PC-3 (cell line): ENCODE measurements around the gene SCRT2. TPM values are rescaled to one million over a fixed set of nuclear protein-coding genes. Genes with fewer than 3 reads are reported as not detected.

Source experiments
- ATAC-seq: fragments of 200-7000 bp; cut with Tn5 transposase; 2 replicates; pipeline ENCODE4 v1.9.1; 2020; ENCODE audit warnings: mild to moderate bottlenecking, moderate library complexity
- BruUV-seq: library from RNA; stranded (reverse); fragments of 400-500 nt; replicated peaks from 2 replicates; lab custom pipeline; 2021; lab: Mats Ljungman, UMichigan
- CTCF ChIA-PET: fragments of 300-600 bp; sonication (Branson Sonifier 250); formaldehyde crosslinking; loops from one replicate; lab custom pipeline; 2022; ENCODE audit warnings: antibody characterized with exemption; lab: Charles Lee
- POLR2A ChIA-PET: fragments of 300-600 bp; sonication (Branson Sonifier 250); formaldehyde crosslinking; loops from one replicate; lab custom pipeline; 2022; ENCODE audit warnings: antibody characterized with exemption; ENCODE audit not compliant: unreplicated experiment; lab: Charles Lee
- DNase-seq: peaks from one replicate; pipeline ENCODE4 v3.0.0-alpha.2; 2015
- H2AFZ ChIP-seq: fragments of 300-600 bp; sonication (generic); 2 replicates; pipeline ENCODE4 v1.6.0; 2016; ENCODE audit warnings: antibody characterized with exemption, low read length
- H3F3A ChIP-seq: fragments of 300-600 bp; sonication (generic); one replicate; pipeline ENCODE4 v1.6.0; 2017; ENCODE audit warnings: antibody characterized with exemption, low read length, control low read depth, mild to moderate bottlenecking; ENCODE audit not compliant: unreplicated experiment
- H3K27ac ChIP-seq: fragments of 300-600 bp; sonication (generic); 2 replicates; pipeline ENCODE4 v1.5.1; 2016; ENCODE audit warnings: mild to moderate bottlenecking, low read length
- H3K27me3 ChIP-seq: fragments of 300-600 bp; sonication (generic); 2 replicates; pipeline ENCODE4 v1.6.1; 2016; ENCODE audit warnings: low read length, mixed read lengths
- H3K36me3 ChIP-seq: fragments of 300-600 bp; sonication (generic); 2 replicates; pipeline ENCODE4 v1.6.1; 2016; ENCODE audit warnings: low read depth, mixed run types, low read length, mixed read lengths
- H3K4me1 ChIP-seq: fragments of 300-600 bp; sonication (generic); 2 replicates; pipeline ENCODE4 v1.5.1; 2016; ENCODE audit warnings: low read length; ENCODE audit not compliant: insufficient read depth
- H3K4me2 ChIP-seq: fragments of 300-600 bp; sonication (generic); 2 replicates; pipeline ENCODE4 v1.6.0; 2016; ENCODE audit warnings: low read length
- H3K4me3 ChIP-seq: fragments of 300-600 bp; sonication (generic); 2 replicates; pipeline ENCODE4 v1.5.1; 2016; ENCODE audit warnings: mild to moderate bottlenecking, low read length, mixed read lengths
- H3K79me2 ChIP-seq: fragments of 300-600 bp; sonication (generic); 2 replicates; pipeline ENCODE4 v1.6.1; 2017; ENCODE audit warnings: low read length, mixed read lengths
- H3K9ac ChIP-seq: fragments of 300-600 bp; sonication (generic); 2 replicates; pipeline ENCODE4 v1.6.0; 2016; ENCODE audit warnings: mild to moderate bottlenecking, low read length
- H3K9me2 ChIP-seq: fragments of 300-600 bp; sonication (generic); replicated peaks from 2 replicates; pipeline ENCODE4 v1.6.1; 2016; ENCODE audit warnings: mixed run types, low read length, mixed read lengths
- H3K9me3 ChIP-seq: fragments of 300-600 bp; sonication (generic); 2 replicates; pipeline ENCODE4 v1.6.1; 2016; ENCODE audit warnings: low read length, mixed read lengths
- H4K20me1 ChIP-seq: fragments of 300-600 bp; sonication (generic); 2 replicates; pipeline ENCODE4 v1.6.1; 2016; ENCODE audit warnings: low read length, mixed read lengths
- EZH2 ChIP-seq: fragments of 300-600 bp; sonication (generic); IDR thresholded peaks from one replicate; pipeline ENCODE4 v1.6.1; 2017; ENCODE audit warnings: antibody characterized with exemption, mild to moderate bottlenecking, low read length; ENCODE audit not compliant: unreplicated experiment
- EZH2phosphoT487 ChIP-seq: fragments of 300-600 bp; sonication (generic); IDR thresholded peaks from 2 replicates; pipeline ENCODE4 v1.6.1; 2018; ENCODE audit warnings: mild to moderate bottlenecking, antibody characterized with exemption, low read length, borderline replicate concordance
- intact Hi-C: fragments of 100-400 bp; cut with micrococcal nuclease; formaldehyde crosslinking; loops from 2 replicates; pipeline ENCODE4 v1.9.0; 2023
- total RNA-seq: library from RNA; depleted of rRNA; stranded (reverse); fragments of >200 nt; gene quantifications from 2 replicates; pipeline ENCODE4 v1.2.3, GENCODE V29; 2014
- TF ChIP-seq, protein P1 (sequence below): fragments of 300-600 bp; sonication (generic); conservative IDR thresholded peaks from 2 replicates; pipeline ENCODE4 v1.5.1; 2017; ENCODE audit warnings: antibody characterized with exemption, low read depth, mild to moderate bottlenecking, low read length

Gene SCRT2
- total RNA-seq, 1 experiment from 2014 or later = not detected

DNA sequence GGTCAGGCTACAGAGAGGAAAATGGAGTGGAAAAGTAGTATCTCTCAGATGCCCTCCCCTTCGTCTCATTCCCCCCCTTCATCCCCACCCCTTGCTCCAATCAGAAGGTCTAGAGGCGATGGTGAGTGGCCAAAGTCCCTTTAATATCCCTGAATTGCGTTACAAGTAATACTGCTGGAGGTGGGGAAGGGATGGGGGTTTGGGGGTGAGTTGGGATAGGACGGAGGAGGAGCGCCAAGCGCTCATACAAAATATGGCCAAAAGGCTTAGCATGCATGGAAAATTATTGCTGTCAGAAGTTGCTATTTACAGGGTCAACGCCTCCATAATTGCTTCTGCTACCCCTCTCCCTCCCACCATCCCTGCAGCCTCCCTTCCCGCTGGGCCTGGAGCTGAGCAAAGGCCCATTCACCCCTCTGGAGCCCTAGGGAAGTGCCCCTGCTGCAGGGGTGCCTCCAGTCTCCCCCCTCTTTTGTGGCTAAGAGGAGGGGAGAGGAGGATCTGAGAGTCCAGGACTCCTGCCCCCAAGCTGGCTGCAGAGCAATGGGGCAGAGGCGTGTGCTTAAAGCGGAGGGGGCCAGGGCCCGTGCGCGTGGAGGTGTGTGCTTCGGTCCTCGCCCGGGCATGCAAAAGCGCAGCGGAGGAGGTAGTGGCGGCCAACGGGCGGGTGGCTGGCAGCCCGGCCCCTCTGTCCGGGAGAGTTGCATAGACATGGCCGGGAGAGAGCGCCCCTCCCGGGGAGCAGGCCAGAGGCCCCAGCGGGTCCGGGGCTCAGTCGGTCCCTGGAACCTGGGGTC lies 13.9 kb downstream of the SCRT2 start:
- no peak overlapping the region for H3K27ac ChIP-seq
- H3K36me3 ChIP-seq = no peaks in the 10 kb centered on the region
- no peaks in the 10 kb centered on the region for H3K9me2 ChIP-seq
- ATAC-seq = no peak
- no peaks in the 10 kb centered on the region for H3K4me1 ChIP-seq
- no peaks in the 10 kb centered on the region for H3K79me2 ChIP-seq
- H3K27me3 ChIP-seq = peaks cover 73% of the 10 kb centered on the region
- no peaks in the 10 kb centered on the region for H3K9me3 ChIP-seq
- TF ChIP-seq EZH2 = no peak
- TF ChIP-seq, protein P1, sequence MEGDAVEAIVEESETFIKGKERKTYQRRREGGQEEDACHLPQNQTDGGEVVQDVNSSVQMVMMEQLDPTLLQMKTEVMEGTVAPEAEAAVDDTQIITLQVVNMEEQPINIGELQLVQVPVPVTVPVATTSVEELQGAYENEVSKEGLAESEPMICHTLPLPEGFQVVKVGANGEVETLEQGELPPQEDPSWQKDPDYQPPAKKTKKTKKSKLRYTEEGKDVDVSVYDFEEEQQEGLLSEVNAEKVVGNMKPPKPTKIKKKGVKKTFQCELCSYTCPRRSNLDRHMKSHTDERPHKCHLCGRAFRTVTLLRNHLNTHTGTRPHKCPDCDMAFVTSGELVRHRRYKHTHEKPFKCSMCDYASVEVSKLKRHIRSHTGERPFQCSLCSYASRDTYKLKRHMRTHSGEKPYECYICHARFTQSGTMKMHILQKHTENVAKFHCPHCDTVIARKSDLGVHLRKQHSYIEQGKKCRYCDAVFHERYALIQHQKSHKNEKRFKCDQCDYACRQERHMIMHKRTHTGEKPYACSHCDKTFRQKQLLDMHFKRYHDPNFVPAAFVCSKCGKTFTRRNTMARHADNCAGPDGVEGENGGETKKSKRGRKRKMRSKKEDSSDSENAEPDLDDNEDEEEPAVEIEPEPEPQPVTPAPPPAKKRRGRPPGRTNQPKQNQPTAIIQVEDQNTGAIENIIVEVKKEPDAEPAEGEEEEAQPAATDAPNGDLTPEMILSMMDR = no peak
- TF ChIP-seq EZH2phosphoT487 = no peak
- H4K20me1 ChIP-seq = no peaks in the 10 kb centered on the region
- H3K4me2 ChIP-seq = no peak overlapping the region
- DNase-seq = no peak
- H3K4me3 ChIP-seq = no peak overlapping the region
- intact Hi-C loops = no loop called here
- no peak overlapping the region for H3K9ac ChIP-seq
- CTCF ChIA-PET = interaction anchor here (1.0 kb wide), 1 partner anchor 16 kb away, joined by 3 read pairs; no protein-coding TSS in a partner anchor
- H2AFZ ChIP-seq = no peak overlapping the region
- no TSS peak for BruUV-seq
- no peaks in the 10 kb centered on the region for H3F3A ChIP-seq
- POLR2A ChIA-PET = no interaction called here

DNA sequence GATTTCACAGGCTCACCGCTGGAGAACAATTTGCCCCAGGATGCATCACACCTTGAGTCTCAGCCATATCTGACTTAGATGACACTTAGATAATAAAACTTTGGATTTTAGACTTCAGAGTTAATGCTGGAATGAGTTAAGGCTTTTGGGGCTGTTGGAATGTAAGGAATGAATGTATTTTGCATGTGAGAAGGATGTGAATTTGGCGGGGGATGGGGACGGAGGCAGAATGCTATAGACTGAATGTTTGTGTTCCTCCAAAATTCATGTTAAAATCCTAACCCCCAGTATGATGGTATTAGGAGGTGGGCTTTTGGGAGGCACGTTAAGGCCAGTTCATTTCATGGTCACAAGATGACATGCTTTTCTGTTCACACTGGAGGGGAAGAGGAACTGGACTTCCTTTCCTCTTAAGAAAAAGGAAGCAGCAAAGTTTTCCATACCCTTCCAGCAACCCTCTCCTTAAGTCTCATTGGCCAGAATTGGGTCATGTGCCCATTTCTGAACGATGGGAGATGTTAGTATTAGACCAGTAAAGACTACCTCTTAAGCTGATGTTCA lies 16.8 kb downstream of the SCRT2 start:
- peaks cover 57% of the 10 kb centered on the region for H3K27me3 ChIP-seq
- no peak overlapping the region for H3K27ac ChIP-seq
- ChIA-PET POLR2A (no interaction called here), CTCF (no interaction called here)
- H3K9me3 ChIP-seq = no peaks in the 10 kb centered on the region
- no peak overlapping the region for H3K9ac ChIP-seq
- H3K4me3 ChIP-seq = no peak overlapping the region
- H3K36me3 ChIP-seq = no peaks in the 10 kb centered on the region
- TF ChIP-seq, protein P1 = no peak
- no peak for TF ChIP-seq EZH2phosphoT487
- no peak for TF ChIP-seq EZH2
- BruUV-seq = no TSS peak
- no peaks in the 10 kb centered on the region for H3K9me2 ChIP-seq
- H4K20me1 ChIP-seq = no peaks in the 10 kb centered on the region
- H3K4me2 ChIP-seq = no peak overlapping the region
- intact Hi-C loops = loop anchor here (10.0 kb wide), 1 partner anchor 76 kb away; no protein-coding TSS in a partner anchor
- DNase-seq = no peak
- H3K79me2 ChIP-seq = no peaks in the 10 kb centered on the region
- H3F3A ChIP-seq = no peaks in the 10 kb centered on the region
- no peak for ATAC-seq
- H3K4me1 ChIP-seq = peaks cover 2% of the 10 kb centered on the region
- H2AFZ ChIP-seq = no peak overlapping the region

DNA sequence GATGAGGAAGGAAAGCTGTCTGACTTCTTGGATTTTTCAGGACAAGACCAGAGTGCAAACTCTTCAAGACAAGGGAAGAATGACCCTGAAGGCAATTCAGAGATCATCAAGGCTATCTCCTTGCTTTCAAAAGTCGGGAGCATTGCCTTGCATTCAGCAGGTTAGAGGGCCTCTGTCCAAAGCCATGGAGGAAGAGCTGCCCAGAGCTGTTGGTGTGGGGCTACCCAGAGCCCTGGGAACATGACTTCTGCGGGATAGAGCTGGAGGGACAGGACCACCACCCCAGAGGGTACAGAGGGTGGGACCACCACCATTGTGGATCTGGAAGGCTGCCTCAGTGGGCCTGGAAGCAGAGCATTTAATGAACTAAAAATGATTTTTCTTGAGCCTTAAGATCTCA lies 17.4 kb downstream of the SCRT2 start:
- DNase-seq (no peak), ATAC-seq (no peak)
- no TSS peak for BruUV-seq
- Histone ChIP-seq H3K79me2 (no peaks in the 10 kb centered on the region), H3K27ac (no peak overlapping the region), H3K36me3 (no peaks in the 10 kb centered on the region), H3K4me3 (no peak overlapping the region), H3K9me2 (no peaks in the 10 kb centered on the region), H3K4me2 (no peak overlapping the region), H4K20me1 (no peaks in the 10 kb centered on the region), H3K4me1 (peaks cover 5% of the 10 kb centered on the region), H3K27me3 (peaks cover 51% of the 10 kb centered on the region), H2AFZ (no peak overlapping the region), H3K9me3 (no peaks in the 10 kb centered on the region), H3F3A (no peaks in the 10 kb centered on the region), H3K9ac (no peak overlapping the region)
- ChIA-PET POLR2A (interaction anchor here (0.5 kb wide), 1 partner anchor 101 kb away, joined by 3 read pairs; no protein-coding TSS in a partner anchor), CTCF (interaction anchor here (0.7 kb wide), 1 partner anchor 11 kb away, joined by 3 read pairs; no protein-coding TSS in a partner anchor)
- TF ChIP-seq, protein P1 = no peak
- TF ChIP-seq EZH2phosphoT487 (no peak), EZH2 (no peak)
- intact Hi-C loops = loop anchor here (10.0 kb wide), 1 partner anchor 77 kb away; no protein-coding TSS in a partner anchor
